Measurements from ENCODE around the gene NDUFAF2.

DNA sequence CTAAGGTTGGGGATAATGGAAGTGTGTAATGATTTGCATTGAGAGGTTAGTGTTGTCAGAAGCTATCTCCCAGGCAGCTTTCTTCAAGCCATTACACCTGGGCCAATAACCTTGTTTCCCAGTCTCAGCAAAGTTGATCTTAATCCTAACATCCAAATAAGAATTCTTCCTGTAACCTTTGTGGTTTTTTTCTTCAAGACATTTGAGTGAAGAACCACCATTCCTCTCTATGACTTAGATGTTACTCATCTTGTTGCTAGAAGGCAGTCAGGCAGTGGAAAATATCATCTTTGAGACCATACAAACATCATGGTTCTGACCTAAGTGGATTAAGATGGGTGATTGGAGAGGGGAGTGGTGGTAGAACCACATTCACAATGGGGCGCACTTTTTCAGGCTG, 103.5 kb downstream of the NDUFAF2 start:
- TF ChIP-seq, protein P1, sequence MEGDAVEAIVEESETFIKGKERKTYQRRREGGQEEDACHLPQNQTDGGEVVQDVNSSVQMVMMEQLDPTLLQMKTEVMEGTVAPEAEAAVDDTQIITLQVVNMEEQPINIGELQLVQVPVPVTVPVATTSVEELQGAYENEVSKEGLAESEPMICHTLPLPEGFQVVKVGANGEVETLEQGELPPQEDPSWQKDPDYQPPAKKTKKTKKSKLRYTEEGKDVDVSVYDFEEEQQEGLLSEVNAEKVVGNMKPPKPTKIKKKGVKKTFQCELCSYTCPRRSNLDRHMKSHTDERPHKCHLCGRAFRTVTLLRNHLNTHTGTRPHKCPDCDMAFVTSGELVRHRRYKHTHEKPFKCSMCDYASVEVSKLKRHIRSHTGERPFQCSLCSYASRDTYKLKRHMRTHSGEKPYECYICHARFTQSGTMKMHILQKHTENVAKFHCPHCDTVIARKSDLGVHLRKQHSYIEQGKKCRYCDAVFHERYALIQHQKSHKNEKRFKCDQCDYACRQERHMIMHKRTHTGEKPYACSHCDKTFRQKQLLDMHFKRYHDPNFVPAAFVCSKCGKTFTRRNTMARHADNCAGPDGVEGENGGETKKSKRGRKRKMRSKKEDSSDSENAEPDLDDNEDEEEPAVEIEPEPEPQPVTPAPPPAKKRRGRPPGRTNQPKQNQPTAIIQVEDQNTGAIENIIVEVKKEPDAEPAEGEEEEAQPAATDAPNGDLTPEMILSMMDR (IDR thresholded peaks at IDR 0.05): no peak
- no peak for TF ChIP-seq ZFX (IDR thresholded peaks at IDR 0.05; ENCODE audit: borderline replicate concordance)

Data from 22Rv1 (cell line).